CD1c-positive myeloid dendritic cell (primary cell): ENCODE measurements around the gene PEX26.
"Not testable (repeated sequence)": the region's sequence is repeated elsewhere in the genome, so short reads cannot be mapped to it uniquely, and the experiment has no call there.

Source experiments
- DNase-seq: peaks from one replicate; pipeline ENCODE4 v3.0.0-alpha.2; 2016; ENCODE audit errors: extremely low spot score

The PEX26 gene

GRCh38 chr22:18056807-18057474 is 20.8 kb upstream of the PEX26 start:
- no peak for DNase-seq

- peak; percentile 14 for DNase-seq
These were observed 20.1 kb upstream of the PEX26 start for GRCh38 chr22:18057568-18058209.

GRCh38 chr22:18058371-18059093 is 19.3 kb upstream of the PEX26 start:
- no peak for DNase-seq

GRCh38 chr22:18059094-18059417 is 18.7 kb upstream of the PEX26 start:
- DNase-seq, result no peak

GRCh38 chr22:18059473-18059872 is 18.3 kb upstream of the PEX26 start:
- DNase-seq, result no peak

GRCh38 chr22:18059991-18060390 is 17.8 kb upstream of the PEX26 start:
- DNase-seq, result no peak

GRCh38 chr22:18060646-18061620 is 16.9 kb upstream of the PEX26 start:
- DNase-seq, result no peak

GRCh38 chr22:18062421-18062820 is 15.4 kb upstream of the PEX26 start:
- no peak for DNase-seq

GRCh38 chr22:18063306-18063705 is 14.5 kb upstream of the PEX26 start:
- no peak for DNase-seq

GRCh38 chr22:18063715-18064114 is 14.1 kb upstream of the PEX26 start:
- not testable (repeated sequence) for DNase-seq

GRCh38 chr22:18064636-18065035 is 13.2 kb upstream of the PEX26 start:
- no peak for DNase-seq

GRCh38 chr22:18065256-18065655 is 12.5 kb upstream of the PEX26 start:
- DNase-seq, result no peak

- DNase-seq, result no peak
These were observed 11.5 kb upstream of the PEX26 start for GRCh38 chr22:18066181-18066859.

- DNase-seq, result no peak
These were observed 10.7 kb upstream of the PEX26 start for GRCh38 chr22:18067121-18067520.

GRCh38 chr22:18067548-18068341 is 10.0 kb upstream of the PEX26 start:
- DNase-seq, result no peak

- DNase-seq, result no peak
These were observed 9.3 kb upstream of the PEX26 start for GRCh38 chr22:18068381-18068988.

- DNase-seq, result no peak
These were observed 8.7 kb upstream of the PEX26 start for GRCh38 chr22:18069041-18069440.

GRCh38 chr22:18070041-18070440 is 7.7 kb upstream of the PEX26 start:
- DNase-seq, result no peak

GRCh38 chr22:18070556-18071306 is 7.1 kb upstream of the PEX26 start:
- no peak for DNase-seq
